Rectal smooth muscle tissue (tissue), 1 donor: ENCODE measurements around the gene PNPLA8.

Source experiments
- H3K27ac ChIP-seq: one replicate; pipeline ENCODE4 v1.7.0; 2013; ENCODE audit warnings: low read depth, low read length, inconsistent platforms
- H3K27me3 ChIP-seq: one replicate; pipeline ENCODE4 v1.7.0; 2013; ENCODE audit warnings: low read length; ENCODE audit not compliant: control insufficient read depth, insufficient read depth
- H3K36me3 ChIP-seq: one replicate; pipeline ENCODE4 v1.7.0; 2013; ENCODE audit warnings: low read length; ENCODE audit not compliant: control insufficient read depth, insufficient read depth
- H3K4me1 ChIP-seq: one replicate; pipeline ENCODE4 v1.7.0; 2013; ENCODE audit warnings: low read length; ENCODE audit not compliant: control insufficient read depth, insufficient read depth
- H3K4me3 ChIP-seq: one replicate; pipeline ENCODE4 v1.7.0; 2013; ENCODE audit warnings: low read length
- H3K9ac ChIP-seq: one replicate; pipeline ENCODE4 v1.7.0; 2013; ENCODE audit warnings: low read length

The PNPLA8 gene

GRCh38 chr7:108525985-108526767, at the start of gene PNPLA8:
PNPLA8 (minus strand) TSS chr7:108526135; CDS start chr7:108515491, 10,644 bp downstream.
- peak within 1 kb of the TSS; percentile 76 for H3K4me3 ChIP-seq
- H3K9ac ChIP-seq, result peak within 1 kb of the TSS; percentile 72
- H3K36me3 ChIP-seq, result no peaks in the 10 kb centered on the region

GRCh38 chr7:108575156-108575555, 49.2 kb upstream of the PNPLA8 start:
- H3K4me3 ChIP-seq, result no peak overlapping the region
- no peak overlapping the region for H3K9ac ChIP-seq
- H3K36me3 ChIP-seq, result no peaks in the 10 kb centered on the region
- no peak overlapping the region for H3K27ac ChIP-seq
- no peaks in the 10 kb centered on the region for H3K27me3 ChIP-seq
- peaks cover 3% of the 10 kb centered on the region for H3K4me1 ChIP-seq

More at GRCh38 chr7:108525985-108526767, at the start of gene PNPLA8:
- Histone ChIP-seq H3K27me3 (no peaks in the 10 kb centered on the region), H3K27ac (peak within 1 kb of the TSS; percentile 94), H3K4me1 (peaks cover 9% of the 10 kb centered on the region)

- Histone ChIP-seq H3K27ac (no peak overlapping the region), H3K4me1 (peaks cover 3% of the 10 kb centered on the region), H3K36me3 (no peaks in the 10 kb centered on the region), H3K4me3 (no peak overlapping the region), H3K9ac (no peak overlapping the region), H3K27me3 (no peaks in the 10 kb centered on the region)
Observed at GRCh38 chr7:108572480-108572879, 46.5 kb upstream of the PNPLA8 start.

GRCh38 chr7:108570146-108570755, 44.3 kb upstream of the PNPLA8 start:
- H3K4me3 ChIP-seq, result peak overlapping the region; percentile 79
- peak overlapping the region; percentile 91 for H3K27ac ChIP-seq
- H3K27me3 ChIP-seq, result no peaks in the 10 kb centered on the region
- no peaks in the 10 kb centered on the region for H3K36me3 ChIP-seq
- peaks cover 3% of the 10 kb centered on the region for H3K4me1 ChIP-seq
- H3K9ac ChIP-seq, result peak overlapping the region; percentile 96

GRCh38 chr7:108569381-108570145, 43.6 kb upstream of the PNPLA8 start, which contains the start of the genes DNAJB9 and THAP5:
DNAJB9 (plus strand) TSS chr7:108569874; CDS start chr7:108571727, 1,853 bp downstream.
THAP5 (minus strand) TSS chr7:108569706; CDS start chr7:108569569, 137 bp downstream.
- peaks cover 3% of the 10 kb centered on the region for H3K4me1 ChIP-seq

GRCh38 chr7:108568801-108569380, 43.0 kb upstream of the PNPLA8 start:
- Histone ChIP-seq H3K4me3 (peak overlapping the region; percentile 92), H3K9ac (peak overlapping the region; percentile 87), H3K4me1 (peaks cover 3% of the 10 kb centered on the region), H3K36me3 (no peaks in the 10 kb centered on the region), H3K27me3 (no peaks in the 10 kb centered on the region), H3K27ac (peak overlapping the region; percentile 98)

More at GRCh38 chr7:108569381-108570145, 43.6 kb upstream of the PNPLA8 start, which contains the start of the genes DNAJB9 and THAP5:
- Histone ChIP-seq H3K36me3 (no peaks in the 10 kb centered on the region), H3K4me3 (peak within 1 kb of the TSS; percentile 92), H3K27me3 (no peaks in the 10 kb centered on the region), H3K27ac (peak within 1 kb of the TSS; percentile 98), H3K9ac (peak within 1 kb of the TSS; percentile 96)

GRCh38 chr7:108565987-108566386, 40.1 kb upstream of the PNPLA8 start:
- H3K4me1 ChIP-seq, result peaks cover 3% of the 10 kb centered on the region
- H3K36me3 ChIP-seq, result no peaks in the 10 kb centered on the region
- H3K27me3 ChIP-seq, result no peaks in the 10 kb centered on the region
- no peak overlapping the region for H3K27ac ChIP-seq
- H3K9ac ChIP-seq, result no peak overlapping the region
- H3K4me3 ChIP-seq, result no peak overlapping the region

GRCh38 chr7:108561047-108561619, 35.2 kb upstream of the PNPLA8 start:
- Histone ChIP-seq H3K4me1 (no peaks in the 10 kb centered on the region), H3K9ac (no peak overlapping the region), H3K4me3 (no peak overlapping the region), H3K27me3 (no peaks in the 10 kb centered on the region), H3K27ac (no peak overlapping the region), H3K36me3 (no peaks in the 10 kb centered on the region)

GRCh38 chr7:108559253-108559652, 33.3 kb upstream of the PNPLA8 start:
- no peak overlapping the region for H3K4me3 ChIP-seq
- H3K27ac ChIP-seq, result no peak overlapping the region
- no peak overlapping the region for H3K9ac ChIP-seq
- no peaks in the 10 kb centered on the region for H3K4me1 ChIP-seq
- H3K27me3 ChIP-seq, result no peaks in the 10 kb centered on the region
- no peaks in the 10 kb centered on the region for H3K36me3 ChIP-seq

- peaks cover 3% of the 10 kb centered on the region for H3K36me3 ChIP-seq
- H3K9ac ChIP-seq, result no peak overlapping the region
- H3K27ac ChIP-seq, result no peak overlapping the region
- no peak overlapping the region for H3K4me3 ChIP-seq
- H3K4me1 ChIP-seq, result no peaks in the 10 kb centered on the region
- no peaks in the 10 kb centered on the region for H3K27me3 ChIP-seq
Observed at GRCh38 chr7:108557617-108558016, 31.7 kb upstream of the PNPLA8 start.

- H3K27me3 ChIP-seq, result no peaks in the 10 kb centered on the region
Observed at GRCh38 chr7:108557191-108557590, 31.3 kb upstream of the PNPLA8 start.

More at GRCh38 chr7:108557191-108557590, 31.3 kb upstream of the PNPLA8 start:
- Histone ChIP-seq H3K4me3 (no peak overlapping the region), H3K9ac (no peak overlapping the region), H3K36me3 (peaks cover 3% of the 10 kb centered on the region), H3K27ac (no peak overlapping the region), H3K4me1 (no peaks in the 10 kb centered on the region)
